Loucy (cell line): ENCODE data around the gene CTNNA2.

Source experiments
- CTCF ChIP-seq: fragments of 200-600 bp; sonication (generic); conservative IDR thresholded peaks from 2 replicates; pipeline ENCODE4 v1.5.1; 2014; ENCODE audit warnings: mild to moderate bottlenecking, antibody characterized with exemption, low read length
- EZH2phosphoT487 ChIP-seq: fragments of 200-600 bp; IDR thresholded peaks from 2 replicates; pipeline ENCODE4 v1.6.1; 2018; ENCODE audit warnings: antibody characterized with exemption, mild to moderate bottlenecking, moderate library complexity, borderline replicate concordance

GRCh38 chr2:79619976-79620375 lies 107.1 kb downstream of the CTNNA2 start:
- TF ChIP-seq CTCF (no peak), EZH2phosphoT487 (no peak)
